Breast epithelium (tissue), 4 donors: ENCODE results near the gene HMCN2. TPM values are rescaled to one million over a fixed set of nuclear protein-coding genes. Genes with fewer than 3 reads are reported as not detected.
"Not testable (repeated sequence)": the region's sequence is repeated elsewhere in the genome, so short reads cannot be mapped to it uniquely, and the experiment has no call there.

Experiments
- DNase-seq, 2 donors: peaks; one replicate each; pipeline ENCODE4 v3.0.0-alpha.2; 2019; ENCODE audit warnings: low spot score in 2 of 2
- H3K27ac ChIP-seq, 2 donors: fragments of 200-600 bp; sonication (generic) in 1 of 2; one replicate each; pipeline ENCODE4 v1.5.1; 2016 to 2019; ENCODE audit warnings: mild to moderate bottlenecking in 1 of 2
- H3K27me3 ChIP-seq, 2 donors: fragments of 200-600 bp; sonication (generic) in 1 of 2; one replicate each; pipeline versions ENCODE4 v1.5.1 to v1.6.0; 2017 to 2019; ENCODE audit warnings: control low read depth in 1 of 2, mild to moderate bottlenecking in 1 of 2
- H3K36me3 ChIP-seq: fragments of 200-600 bp; one replicate; pipeline ENCODE4 v1.5.1; 2019
- H3K4me1 ChIP-seq, 2 donors: fragments of 200-600 bp; sonication (generic); one replicate each; pipeline ENCODE4 v1.5.1; 2016 to 2019; ENCODE audit warnings: control low read depth in 1 of 2
- H3K4me3 ChIP-seq, 3 donors: fragments of 200-600 bp; sonication (generic); 1 replicate in 2 of 3; 2 replicates in 1 of 3; pipeline ENCODE4 v1.5.1; 2016 to 2019; ENCODE audit warnings: mild to moderate bottlenecking in 3 of 3, moderate library complexity in 2 of 3
- H3K9me3 ChIP-seq, 2 donors: fragments of 200-600 bp; sonication (generic) in 1 of 2; one replicate each; pipeline ENCODE4 v1.5.1; 2016 to 2019; ENCODE audit warnings: control low read depth in 1 of 2
- CTCF ChIP-seq, 3 donors: fragments of 450-650 bp; IDR thresholded peaks; one replicate each; pipeline ENCODE4 v1.5.1; 2016 to 2017; ENCODE audit warnings: antibody characterized with exemption in 3 of 3, mild to moderate bottlenecking in 3 of 3, moderate library complexity in 3 of 3
- POLR2A ChIP-seq: fragments of 450-650 bp; IDR thresholded peaks from one replicate; pipeline ENCODE4 v1.6.1; 2016; ENCODE audit warnings: antibody characterized with exemption, mild to moderate bottlenecking, moderate library complexity
- POLR2AphosphoS5 ChIP-seq, 3 donors: sonication (generic); formaldehyde crosslinking; IDR thresholded peaks; one replicate each; pipeline ENCODE4 v1.6.1; 2017; ENCODE audit warnings: antibody characterized with exemption in 3 of 3
- intact Hi-C: fragments of 100-400 bp; cut with DNase I; formaldehyde crosslinking; loops from one replicate; pipeline ENCODE4 v1.15.1; 2023; ENCODE audit warnings: low total_unique reads
- total RNA-seq, 3 donors: library from RNA; depleted of rRNA; stranded (reverse); fragments of >200 nt; gene quantifications; one replicate each; pipeline ENCODE4 v1.1.0, GENCODE V29; 2016

Gene HMCN2
- total RNA-seq, 3 donors from 2014 or later, result 0.29 to 3.8 (median 0.98) TPM

DNA sequence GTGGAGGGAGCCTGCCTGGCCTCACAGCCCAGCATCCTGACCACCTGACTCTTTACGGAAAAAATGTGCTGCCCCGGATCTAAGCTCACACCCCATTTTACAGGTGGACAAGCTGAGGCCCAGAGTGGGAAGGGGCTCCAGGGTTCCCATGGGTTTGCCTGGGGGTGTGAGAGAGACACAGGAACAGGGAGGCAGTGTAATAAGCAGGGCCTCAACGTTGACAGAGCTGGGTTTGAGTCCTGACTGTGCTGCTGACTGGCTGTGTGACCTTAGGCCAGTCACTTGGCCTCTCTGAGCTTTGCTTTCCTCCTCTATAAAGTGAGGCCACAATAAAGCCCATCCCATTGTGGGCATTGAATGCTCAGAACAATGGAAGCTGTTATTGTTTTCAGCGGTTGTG lies 73.7 kb downstream of the HMCN2 start:
- TF ChIP-seq POLR2AphosphoS5 (IDR thresholded peaks at IDR 0.05) (no peak), CTCF (IDR thresholded peaks at IDR 0.05) (no peak), POLR2A (no peak)
- peaks cover 0 to 9% of the 10 kb centered on the region in 2 donors for H3K27me3 ChIP-seq
- H3K36me3 ChIP-seq, result no peaks in the 10 kb centered on the region
- H3K4me3 ChIP-seq, result no peak overlapping the region
- no peaks in the 10 kb centered on the region for H3K9me3 ChIP-seq
- intact Hi-C loops, result no loop called here
- no peak overlapping the region for H3K27ac ChIP-seq
- DNase-seq, result no peak
- no peaks in the 10 kb centered on the region for H3K4me1 ChIP-seq

DNA sequence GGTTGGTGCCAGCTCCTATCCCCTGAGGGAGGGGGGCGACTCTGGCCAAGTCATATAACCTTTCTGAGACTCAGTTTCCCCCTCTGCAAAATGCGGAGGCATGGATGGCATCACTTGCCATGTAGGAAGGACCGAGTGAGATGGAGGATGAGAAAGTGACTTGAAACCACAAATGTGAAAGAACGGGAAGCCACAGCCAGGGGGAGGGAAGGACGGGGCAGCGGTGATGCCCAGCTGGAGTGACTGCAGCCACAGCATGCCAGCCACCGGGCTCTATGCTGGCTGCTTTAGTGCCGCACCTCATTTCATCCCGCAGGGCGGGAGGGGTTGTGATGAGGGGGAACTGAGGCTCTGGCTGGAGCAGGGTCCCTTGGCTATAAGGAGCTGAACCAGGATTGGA lies 74.5 kb downstream of the HMCN2 start:
- Histone ChIP-seq H3K27ac (no peak overlapping the region), H3K9me3 (no peaks in the 10 kb centered on the region)
- intact Hi-C loops, result no loop called here

DNA sequence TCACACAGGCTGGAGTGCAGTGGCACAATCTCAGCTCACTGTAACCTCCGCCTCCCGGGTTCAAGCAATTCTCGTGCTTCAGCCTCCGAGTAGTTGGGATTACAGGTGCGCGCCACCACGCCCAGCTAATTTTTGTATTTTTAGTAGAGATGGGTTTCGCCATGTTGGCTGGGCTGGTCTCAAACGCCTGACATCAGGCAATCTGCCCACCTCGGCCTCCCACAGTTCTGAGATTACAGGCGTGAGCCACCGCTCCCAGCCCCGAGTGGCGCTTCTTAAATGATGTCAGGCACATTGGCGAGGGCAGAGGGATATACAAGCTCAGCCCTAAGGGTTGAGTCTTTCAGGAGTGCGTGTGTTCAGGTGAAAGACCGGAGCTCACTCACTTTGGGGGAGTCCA lies 75.0 kb downstream of the HMCN2 start:
- DNase-seq, H3K9me3 ChIP-seq, H3K27me3 ChIP-seq, H3K4me3 ChIP-seq, intact Hi-C loops, H3K36me3 ChIP-seq, H3K27ac ChIP-seq, H3K4me1 ChIP-seq: not testable (repeated sequence)

More for the DNA sequence above, 74.5 kb downstream of the HMCN2 start:
- TF ChIP-seq CTCF (IDR thresholded peaks at IDR 0.05) (no peak), POLR2A (no peak), POLR2AphosphoS5 (IDR thresholded peaks at IDR 0.05) (no peak)
- Histone ChIP-seq H3K4me3 (no peak overlapping the region), H3K4me1 (no peaks in the 10 kb centered on the region), H3K36me3 (no peaks in the 10 kb centered on the region), H3K27me3 (peaks cover 0 to 9% of the 10 kb centered on the region in 2 donors)
- DNase-seq, result no peak

GRCh38 chr9:130341128-130341527 lies 75.6 kb downstream of the HMCN2 start:
- Histone ChIP-seq H3K9me3 (no peaks in the 10 kb centered on the region), H3K27ac (no peak overlapping the region), H3K4me1 (no peaks in the 10 kb centered on the region), H3K27me3 (peaks cover 0 to 9% of the 10 kb centered on the region in 2 donors), H3K4me3 (no peak overlapping the region), H3K36me3 (no peaks in the 10 kb centered on the region)
- no peak for DNase-seq
- intact Hi-C loops, result no loop called here
- no peak for TF ChIP-seq POLR2A
- TF ChIP-seq POLR2AphosphoS5 (IDR thresholded peaks at IDR 0.05), result no peak
- TF ChIP-seq CTCF (IDR thresholded peaks at IDR 0.05), result no peak

GRCh38 chr9:130341839-130342713 lies 76.5 kb downstream of the HMCN2 start:
- TF ChIP-seq POLR2A (no peak), CTCF (IDR thresholded peaks at IDR 0.05) (no peak), POLR2AphosphoS5 (IDR thresholded peaks at IDR 0.05) (no peak)
- intact Hi-C loops, result no loop called here
- Histone ChIP-seq H3K27ac (no peak overlapping the region), H3K36me3 (no peaks in the 10 kb centered on the region), H3K27me3 (peaks cover 0 to 9% of the 10 kb centered on the region in 2 donors), H3K4me3 (no peak overlapping the region), H3K4me1 (no peaks in the 10 kb centered on the region), H3K9me3 (no peaks in the 10 kb centered on the region)
- DNase-seq, result no peak
